Measurements from ENCODE around the gene SNX32. TPM values are rescaled to one million over a fixed set of nuclear protein-coding genes. Genes with fewer than 3 reads are reported as not detected.

The SNX32 gene
- total RNA-seq, 1 donor from 2014 or later: not detected

- Histone ChIP-seq H3K9me3 (no peaks in the 10 kb centered on the region), H3K27ac (peak overlapping the region; percentile 21 to 42), H3K27me3 (no peaks in the 10 kb centered on the region), H3K4me1 (peaks cover 17 to 42% of the 10 kb centered on the region in 2 donors), H3K4me3 (no peak overlapping the region), H3K36me3 (no peaks in the 10 kb centered on the region)
- TF ChIP-seq CTCF (IDR thresholded peaks at IDR 0.05): no peak
- DNase-seq (ENCODE audit: low spot score in 2 of 2): no peak
- intact Hi-C loops (cut with DNase I): no loop called here
These were observed 62.6 kb downstream of the SNX32 start for GRCh38 chr11:65896034-65896999.

GRCh38 chr11:65897020-65897471 is 63.3 kb downstream of the SNX32 start:
- DNase-seq (ENCODE audit: low spot score in 2 of 2): no peak
- TF ChIP-seq CTCF (IDR thresholded peaks at IDR 0.05): no peak
- H3K4me1 ChIP-seq: peaks cover 16 to 38% of the 10 kb centered on the region in 2 donors

GRCh38 chr11:65898656-65899355 is 65.0 kb downstream of the SNX32 start:
- intact Hi-C loops (cut with DNase I): no loop called here

More at GRCh38 chr11:65897020-65897471, 63.3 kb downstream of the SNX32 start:
- Histone ChIP-seq H3K9me3 (no peaks in the 10 kb centered on the region), H3K27me3 (no peaks in the 10 kb centered on the region), H3K4me3 (no peak overlapping the region), H3K36me3 (no peaks in the 10 kb centered on the region), H3K27ac (peak overlapping the region; percentile 21 to 42)
- intact Hi-C loops (cut with DNase I): no loop called here

GRCh38 chr11:65899356-65900124 is 65.8 kb downstream of the SNX32 start:
- H3K9me3 ChIP-seq: no peaks in the 10 kb centered on the region
- peak in 1 of 2 donors; percentile 89 for DNase-seq (ENCODE audit: low spot score in 2 of 2)
- TF ChIP-seq CTCF (IDR thresholded peaks at IDR 0.05): no peak
- H3K4me3 ChIP-seq: peak overlapping the region; percentile 70 to 80
- no peaks in the 10 kb centered on the region for H3K36me3 ChIP-seq
- intact Hi-C loops (cut with DNase I): loop anchor here (1.0 kb wide), 3 partner anchors 9 to 20 kb away; partner anchors contain the start of genes C11orf68, CCDC85B and DRAP1
- peaks cover 7 to 20% of the 10 kb centered on the region in 2 donors for H3K4me1 ChIP-seq
- no peaks in the 10 kb centered on the region for H3K27me3 ChIP-seq
- H3K27ac ChIP-seq: peak overlapping the region; percentile 84 to 85

More at GRCh38 chr11:65898656-65899355, 65.0 kb downstream of the SNX32 start:
- H3K27ac ChIP-seq: peak overlapping the region; percentile 84 to 85
- no peaks in the 10 kb centered on the region for H3K27me3 ChIP-seq
- no peaks in the 10 kb centered on the region for H3K36me3 ChIP-seq
- H3K9me3 ChIP-seq: no peaks in the 10 kb centered on the region
- no peak for TF ChIP-seq CTCF (IDR thresholded peaks at IDR 0.05)
- no peak for DNase-seq (ENCODE audit: low spot score in 2 of 2)
- peak overlapping the region; percentile 70 to 80 for H3K4me3 ChIP-seq
- H3K4me1 ChIP-seq: peaks cover 7 to 22% of the 10 kb centered on the region in 2 donors
